NCI-H82 (cell line): ENCODE measurements around the gene USP7.
A peak's percentile ranks its signal among the peaks of the same experiment; 100 is the strongest.
"Not testable (repeated sequence)": the region's sequence is repeated elsewhere in the genome, so short reads cannot be mapped to it uniquely, and the experiment has no call there.

Experiments used
- DNase-seq: peaks from one replicate; lab custom pipeline; 2025; lab: John Stamatoyannopoulos, UW

USP7 gene

GRCh38 chr16:8972843-8973586 is 9.3 kb upstream of the USP7 start:
- no peak for DNase-seq

GRCh38 chr16:8971416-8971815 is 7.7 kb upstream of the USP7 start:
- DNase-seq = no peak

DNA sequence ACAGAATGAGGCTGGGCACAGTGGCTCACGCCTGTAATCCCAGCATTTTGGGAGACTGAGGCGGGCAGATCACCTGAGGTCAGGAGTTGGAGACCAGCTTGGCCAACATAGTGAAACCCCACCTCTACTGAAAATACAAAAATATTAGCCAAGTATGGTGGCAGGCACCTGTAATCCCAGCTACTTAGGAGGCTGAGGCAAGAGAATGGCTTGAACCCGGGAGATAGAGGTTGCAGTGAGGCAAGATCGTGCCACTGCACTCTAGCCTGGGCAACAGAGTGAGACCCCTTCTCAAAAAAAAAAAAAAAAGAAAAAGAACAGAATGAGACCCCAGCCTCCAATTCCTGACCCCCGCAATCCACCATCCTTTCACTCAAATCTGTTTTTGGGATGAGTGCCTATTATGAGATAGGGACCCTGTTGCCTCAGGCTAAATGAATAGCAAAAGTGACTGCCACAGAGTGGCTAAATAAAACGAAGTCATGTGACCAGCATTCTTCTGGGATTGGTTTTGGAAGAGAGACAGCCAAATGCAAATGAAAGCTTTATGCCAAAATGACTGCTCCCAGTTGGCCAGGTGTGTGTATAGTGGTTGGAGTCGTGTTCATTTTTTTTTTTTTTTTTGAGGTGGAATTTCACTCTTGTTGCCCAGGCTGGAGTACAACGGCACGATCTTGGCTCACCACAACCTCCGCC is 5.6 kb upstream of the USP7 start:
- DNase-seq = not testable (repeated sequence)

DNA sequence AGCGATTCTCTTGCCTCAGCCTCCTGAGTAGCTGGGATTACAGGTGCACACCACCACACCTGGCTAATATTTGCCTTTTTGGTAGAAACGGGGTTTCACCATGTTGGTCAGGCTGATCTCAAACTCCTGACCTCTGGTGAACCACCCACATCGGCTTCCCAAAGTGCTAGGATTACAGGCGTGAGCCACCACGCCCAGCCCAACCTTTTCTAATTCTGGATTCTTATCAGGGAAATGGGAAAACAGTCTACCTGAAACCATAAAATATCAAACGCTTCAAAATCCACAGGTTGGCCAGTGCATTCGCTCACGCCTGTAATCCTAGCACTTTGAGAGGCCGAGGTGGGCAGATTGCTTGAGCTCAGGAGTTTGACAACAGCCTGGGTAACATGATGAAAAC is 4.3 kb upstream of the USP7 start:
- DNase-seq = not testable (repeated sequence)

DNA sequence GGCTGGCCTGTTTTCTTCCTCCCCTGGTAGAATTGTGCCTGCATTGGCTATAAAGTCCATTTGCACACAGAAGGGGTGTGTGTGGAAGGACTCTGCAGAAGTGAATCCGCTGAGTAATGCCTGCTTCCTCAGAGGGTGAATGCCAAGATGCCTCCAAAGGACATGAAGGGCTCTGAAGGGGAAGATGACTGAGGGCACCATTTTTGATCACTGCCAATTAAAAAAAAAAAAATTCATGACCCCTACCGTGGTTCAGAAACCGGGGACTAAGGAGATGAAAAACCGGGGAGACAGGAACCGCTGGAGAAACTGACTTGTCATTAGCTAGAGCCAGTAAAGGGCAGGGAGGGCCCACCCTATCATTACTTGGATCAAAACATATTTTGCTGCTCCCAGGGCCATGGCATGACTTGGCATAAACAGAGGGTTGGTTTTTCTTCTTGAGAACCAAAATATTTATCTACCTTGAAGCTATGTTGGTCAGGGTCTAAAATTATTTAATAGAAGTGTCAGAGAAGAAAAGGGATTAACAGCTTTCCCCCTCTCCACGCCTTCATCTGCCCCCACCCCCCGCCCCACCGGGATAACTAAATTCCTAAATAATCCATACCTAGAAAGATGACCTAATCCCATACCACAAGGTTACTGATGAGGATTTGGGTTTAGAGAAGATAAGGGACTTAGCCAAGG is 3.6 kb upstream of the USP7 start:
- peak; percentile 57 for DNase-seq

DNA sequence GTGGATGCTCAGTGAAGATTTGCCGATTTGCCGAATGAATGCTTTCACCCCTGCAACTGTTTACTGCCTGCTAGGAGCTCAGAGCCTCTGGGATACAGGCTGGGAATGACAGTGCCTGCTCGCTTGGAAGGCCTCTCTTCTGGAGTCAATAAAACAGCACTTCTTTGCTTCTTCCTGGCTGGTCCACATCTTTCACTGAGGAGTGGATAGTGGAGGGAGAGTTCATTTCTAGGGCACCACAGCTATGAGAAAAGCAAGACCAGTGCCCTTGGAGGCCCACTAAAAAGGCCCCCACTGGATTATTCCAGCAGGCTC is 3.1 kb upstream of the USP7 start:
- no peak for DNase-seq

DNA sequence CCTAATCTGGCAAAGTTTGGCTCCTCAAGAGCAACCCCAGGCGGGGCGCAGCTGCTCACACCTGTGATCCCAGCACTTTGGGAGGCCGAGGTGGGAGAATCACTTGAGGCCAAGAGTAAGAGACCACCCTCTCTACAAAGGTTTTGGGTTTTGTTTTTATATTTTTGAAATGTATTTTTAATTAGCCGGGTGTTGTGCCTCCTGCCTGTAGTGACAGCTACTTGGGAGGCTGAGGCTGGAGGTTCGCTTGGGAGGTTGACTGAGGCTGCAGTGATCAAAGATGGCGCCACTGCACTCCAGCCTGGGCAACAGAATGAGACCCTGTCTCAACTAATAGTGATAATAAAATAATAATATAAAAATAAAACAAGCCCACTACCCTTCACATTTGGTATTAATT is 756 bp upstream of the USP7 start:
- no peak for DNase-seq

GRCh38 chr16:8963010-8963820 is 491 bp downstream of the USP7 start:
- DNase-seq = no peak

- DNase-seq = peak; percentile 19
Observed at GRCh38 chr16:8962393-8963009, 1.2 kb downstream of the USP7 start.

- no peak for DNase-seq
Observed at GRCh38 chr16:8961811-8962390, 1.8 kb downstream of the USP7 start.

GRCh38 chr16:8960788-8961109 is 3.0 kb downstream of the USP7 start:
- no peak for DNase-seq

DNA sequence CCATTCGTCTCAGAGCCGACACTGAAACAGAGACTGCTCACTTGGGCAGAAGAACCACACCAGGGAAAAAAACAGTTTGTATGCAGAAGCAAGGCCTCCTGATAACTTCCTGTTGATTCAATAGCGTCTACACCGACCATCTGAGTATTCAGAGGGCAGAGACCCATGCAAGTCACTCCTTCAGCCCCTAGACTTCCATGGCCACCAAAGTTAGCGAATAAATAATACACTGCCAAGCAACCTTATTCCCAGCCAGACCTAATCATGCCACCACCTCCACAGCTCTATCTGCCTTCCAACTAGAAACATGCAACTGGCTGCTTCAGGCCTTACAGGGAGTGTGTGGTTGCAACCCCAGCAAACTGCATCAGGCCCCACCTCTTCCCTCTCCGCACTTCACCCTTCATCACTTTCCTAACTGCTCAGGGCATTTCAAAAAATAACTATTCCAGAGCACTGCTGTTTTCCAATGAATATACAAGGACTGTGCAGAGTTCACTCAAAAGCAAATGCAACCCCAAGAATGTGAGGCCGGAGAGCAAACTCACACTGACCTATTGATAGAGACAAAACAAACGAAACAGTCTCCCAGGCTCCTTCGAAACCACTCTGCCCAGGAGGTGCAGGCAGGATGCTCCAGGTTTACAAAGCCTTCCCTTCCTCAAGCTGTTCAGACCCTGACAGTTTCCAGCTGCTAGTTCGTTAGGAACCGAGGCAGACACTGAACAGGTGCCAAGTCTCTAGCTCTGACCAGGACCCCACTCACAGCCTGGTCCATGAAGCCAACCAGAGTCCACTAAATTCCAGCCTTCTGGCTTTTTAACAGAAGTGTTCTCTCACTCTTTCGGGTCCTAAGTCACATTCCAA is 3.6 kb downstream of the USP7 start:
- peak; percentile 22 for DNase-seq

DNA sequence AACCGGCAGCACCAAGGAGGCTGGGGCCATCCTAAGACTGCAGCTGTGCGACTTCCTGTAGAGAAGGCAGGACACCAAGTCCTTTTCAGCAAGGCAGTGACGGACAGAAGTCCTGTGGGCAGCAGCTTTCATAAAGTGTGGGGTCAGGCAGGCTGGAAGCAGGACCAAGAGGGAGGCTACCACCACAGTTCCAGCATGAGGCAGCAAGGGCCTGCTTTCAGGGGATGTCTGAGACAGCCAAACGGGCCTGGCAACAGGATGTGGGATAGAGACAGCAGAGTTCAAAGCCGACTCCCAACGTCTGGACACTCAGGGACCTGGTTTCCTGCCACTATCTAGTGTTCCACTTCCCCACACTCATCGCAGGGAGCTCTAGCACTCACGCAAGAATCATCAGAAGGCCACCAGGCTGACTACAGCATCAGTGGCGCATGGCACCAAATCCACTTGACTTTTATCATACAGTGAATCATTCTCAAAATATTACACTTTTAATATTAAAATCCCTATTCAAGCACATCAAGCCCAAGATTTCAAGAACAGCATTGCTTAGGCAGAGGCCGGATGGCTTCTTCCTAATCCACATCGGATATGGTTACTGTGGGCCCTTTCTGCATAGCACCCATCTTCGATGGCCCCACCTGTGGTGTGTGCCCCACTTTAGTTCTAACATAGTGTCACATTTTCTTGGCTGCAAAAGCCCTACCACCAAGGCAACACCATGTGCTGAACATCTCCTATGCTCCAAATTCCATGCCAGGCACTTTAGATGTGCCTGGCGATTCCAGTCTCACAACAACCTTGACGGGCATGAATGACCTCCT is 5.2 kb downstream of the USP7 start:
- DNase-seq = no peak

DNA sequence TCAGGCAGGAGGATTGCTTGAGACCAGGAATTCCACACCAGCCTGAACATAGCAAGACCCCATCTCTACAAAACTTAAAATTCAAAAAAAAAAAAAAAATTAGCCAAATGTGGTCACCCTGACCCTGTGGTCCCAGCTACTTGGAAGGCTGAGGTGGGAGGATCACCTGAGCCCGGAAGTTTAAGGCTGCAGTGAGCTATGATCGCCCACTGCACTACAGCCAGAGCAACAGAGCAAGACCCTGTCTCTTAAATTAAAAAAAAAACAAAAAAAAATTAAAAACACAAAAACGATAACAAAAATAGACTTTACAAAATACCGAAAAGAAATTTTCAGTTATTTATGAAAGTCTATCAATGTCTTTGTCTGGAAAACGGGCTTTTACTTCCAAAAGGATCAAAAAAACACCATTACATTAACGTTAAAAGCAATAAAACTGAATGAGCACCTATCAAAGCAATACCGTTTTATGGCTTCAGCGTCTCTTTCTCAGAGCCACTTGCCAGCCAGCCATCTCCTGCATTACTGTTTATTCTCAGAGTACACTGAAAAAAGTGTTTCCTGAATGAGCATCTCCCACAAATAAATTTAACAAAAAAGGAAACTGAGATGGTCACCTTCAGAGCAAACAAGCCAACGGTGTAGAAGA is 6.1 kb downstream of the USP7 start:
- DNase-seq = no peak

DNA sequence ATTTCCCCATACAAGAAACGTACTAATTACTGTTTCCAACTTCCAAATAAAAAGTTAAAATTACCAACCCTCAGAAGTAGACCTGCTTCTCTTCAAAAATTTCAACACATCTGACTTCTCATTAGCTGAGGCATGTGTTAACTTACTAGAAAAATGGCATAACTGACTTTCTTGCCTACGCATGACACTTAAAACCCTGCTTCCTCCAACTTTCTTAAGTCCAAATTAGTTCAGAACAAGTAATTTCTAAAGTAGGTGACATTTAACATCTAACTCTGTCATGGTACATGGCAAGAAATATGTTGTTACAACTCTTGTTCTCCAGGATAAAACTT is 6.7 kb downstream of the USP7 start:
- no peak for DNase-seq

DNA sequence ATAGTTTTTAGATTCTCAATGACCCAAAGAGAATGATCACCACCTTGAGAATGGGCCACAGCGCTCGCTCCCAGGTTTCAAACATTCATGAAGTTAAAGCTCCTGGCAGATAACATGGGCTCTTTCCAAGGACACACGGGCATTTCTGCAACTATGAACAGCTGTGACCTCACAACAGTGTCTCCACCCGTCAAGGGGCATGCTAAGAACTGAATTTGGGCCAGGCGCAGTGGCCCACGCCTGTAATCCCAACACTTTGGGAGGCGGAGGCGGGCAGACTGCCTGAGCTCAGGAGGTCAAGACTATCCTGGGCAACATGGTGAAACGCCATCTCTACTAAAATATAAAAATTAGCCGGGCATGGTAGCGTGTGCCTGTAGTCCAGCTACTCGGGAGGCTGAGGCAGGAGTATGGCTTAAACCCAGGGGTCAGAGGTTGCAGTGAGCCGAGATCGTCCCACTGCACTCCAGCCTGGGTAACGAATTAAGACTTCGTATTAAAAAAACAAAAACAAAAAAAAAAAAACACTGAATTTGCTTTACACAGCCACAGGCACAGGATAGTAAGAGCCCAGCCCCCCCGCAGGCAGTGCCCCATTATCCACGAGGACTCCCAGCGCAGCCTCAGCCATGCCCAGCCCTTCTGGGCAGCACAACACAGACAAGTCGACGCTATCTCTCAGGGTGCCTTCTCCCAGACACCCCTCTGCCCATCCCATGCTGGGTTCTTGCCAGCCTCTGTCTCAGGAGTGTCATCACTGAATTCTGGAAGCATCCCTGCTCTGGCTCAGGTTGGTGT is 7.2 kb downstream of the USP7 start:
- no peak for DNase-seq

- no peak for DNase-seq
Observed at GRCh38 chr16:8955828-8956227, 7.9 kb downstream of the USP7 start.

DNA sequence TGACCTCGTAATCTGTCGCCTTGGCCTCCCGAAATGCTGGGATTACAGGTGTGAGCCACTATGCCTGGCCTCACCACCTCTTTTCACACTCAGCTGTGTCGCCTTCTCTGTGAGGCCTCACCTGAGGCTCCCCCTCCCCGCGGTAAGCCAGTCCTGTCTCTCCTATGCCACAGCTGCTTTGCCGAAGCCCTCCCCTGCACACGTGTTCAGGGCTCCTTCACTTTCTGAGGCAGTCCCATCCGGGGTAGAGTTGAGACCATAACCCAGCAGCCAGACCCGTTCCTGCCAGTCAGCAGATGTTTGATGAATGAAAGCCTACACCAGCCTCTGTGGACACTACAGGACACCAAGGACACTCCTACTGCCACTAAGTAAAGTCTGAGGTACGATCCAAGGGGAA is 10.6 kb downstream of the USP7 start:
- no peak for DNase-seq

- DNase-seq = no peak
Observed at GRCh38 chr16:8952281-8952751, 11.4 kb downstream of the USP7 start.
